HG02642 (cell line): ENCODE measurements around the gene ZNF226.
"Not testable (repeated sequence)": the region's sequence is repeated elsewhere in the genome, so short reads cannot be mapped to it uniquely, and the experiment has no call there.

Experiments used
- ATAC-seq: cut with Tn5 transposase; IDR thresholded peaks from one replicate; pipeline ENCODE4 v1.9.1; 2021; ENCODE audit warnings: mild to moderate bottlenecking; ENCODE audit not compliant: unreplicated experiment, poor library complexity

The ZNF226 gene

DNA sequence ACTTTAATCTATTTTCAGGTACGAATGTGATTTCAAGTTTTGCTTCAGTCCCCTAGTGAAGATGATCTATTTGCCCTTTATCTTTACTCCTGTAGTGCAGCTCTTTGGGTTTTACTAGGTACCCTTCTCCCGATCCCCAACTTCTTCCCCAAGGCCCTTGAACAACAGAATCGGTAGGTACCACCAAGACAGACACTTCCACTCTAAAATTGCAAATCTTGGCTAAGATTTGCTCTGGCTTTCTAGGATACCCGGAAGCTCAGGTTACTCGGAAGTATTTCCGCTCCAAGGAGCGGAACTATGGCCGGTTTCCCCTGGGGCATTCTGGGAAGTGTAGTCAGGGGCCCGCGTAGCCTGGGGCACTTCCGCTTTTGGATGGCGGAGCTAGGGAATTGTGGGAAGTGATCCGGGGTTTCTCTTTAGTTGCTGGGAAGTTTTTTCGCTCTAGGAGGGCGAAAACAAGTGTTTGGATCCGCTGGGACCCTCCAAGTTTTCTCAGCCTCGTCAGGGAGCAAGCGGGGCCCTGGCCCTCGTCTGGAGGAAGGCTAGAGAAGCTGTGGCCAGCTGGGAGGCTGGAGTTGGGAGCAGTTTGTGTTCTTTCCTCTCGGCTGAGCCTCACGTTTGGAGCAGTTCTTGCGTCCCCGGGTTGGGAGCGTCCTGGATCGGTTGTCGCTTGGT, 42.4 kb downstream of the ZNF226 start:
- ATAC-seq, result peak; percentile 91

DNA sequence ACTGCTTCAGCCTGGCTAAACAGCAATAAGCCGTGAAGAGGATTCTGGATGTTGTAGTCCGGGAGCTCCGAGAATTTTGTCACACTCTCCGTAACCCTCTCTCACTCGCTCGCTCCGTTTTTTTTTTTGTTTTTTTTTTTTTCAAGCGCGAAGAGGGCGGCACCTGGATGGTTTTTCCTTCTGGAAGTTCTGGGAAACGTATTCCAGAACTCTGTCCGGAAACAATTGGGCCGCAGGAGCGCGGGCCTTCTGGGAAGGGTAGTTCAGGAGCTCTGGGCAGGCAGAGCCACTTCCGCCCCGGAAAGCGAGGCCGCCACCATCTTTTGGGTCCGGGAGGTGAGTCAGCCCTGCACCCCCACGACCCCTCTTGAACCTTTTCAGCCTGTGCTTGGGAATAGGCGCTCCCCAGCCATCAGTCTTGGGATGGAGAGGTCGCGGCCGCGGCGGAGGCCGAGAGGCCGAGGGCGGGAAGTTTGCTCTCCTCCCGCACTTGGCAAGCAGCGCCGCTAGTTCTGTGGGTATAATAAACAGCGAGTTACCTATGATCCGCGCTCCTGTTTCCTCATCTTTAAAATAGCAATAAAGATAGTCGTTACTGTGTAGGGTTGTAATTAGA, 47.5 kb downstream of the ZNF226 start, which contains the start of gene ZNF227:
Gene ZNF227, plus strand, starts transcription at position 283 of the 616 bp plus-strand sequence. CDS start 5,261 bp downstream, outside the sequence.
- ATAC-seq, result peak; percentile 85

DNA sequence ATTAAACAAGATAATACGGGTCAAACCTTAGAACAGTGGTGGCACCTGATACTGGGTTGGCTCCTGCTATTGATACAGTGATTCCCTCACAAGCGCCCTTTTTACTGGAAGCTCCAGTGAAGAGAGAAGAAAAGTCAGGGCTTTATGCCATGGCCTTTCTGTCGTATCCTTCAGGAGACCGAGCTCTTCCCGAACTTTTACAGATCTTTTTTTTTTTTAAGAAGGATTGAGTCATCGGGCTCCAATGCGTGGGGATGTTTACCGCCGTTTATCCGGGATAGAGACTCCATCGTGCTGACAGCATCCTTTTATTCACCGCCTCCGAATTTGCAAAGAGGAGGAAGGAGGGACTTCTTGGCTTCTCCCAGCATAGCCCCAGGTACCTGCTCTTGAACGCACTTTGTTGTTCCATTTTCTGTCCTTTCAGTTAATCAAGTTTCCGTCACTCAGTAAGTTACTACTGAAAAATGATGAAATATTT, 48.0 kb downstream of the ZNF226 start:
- ATAC-seq, result peak; percentile 24

DNA sequence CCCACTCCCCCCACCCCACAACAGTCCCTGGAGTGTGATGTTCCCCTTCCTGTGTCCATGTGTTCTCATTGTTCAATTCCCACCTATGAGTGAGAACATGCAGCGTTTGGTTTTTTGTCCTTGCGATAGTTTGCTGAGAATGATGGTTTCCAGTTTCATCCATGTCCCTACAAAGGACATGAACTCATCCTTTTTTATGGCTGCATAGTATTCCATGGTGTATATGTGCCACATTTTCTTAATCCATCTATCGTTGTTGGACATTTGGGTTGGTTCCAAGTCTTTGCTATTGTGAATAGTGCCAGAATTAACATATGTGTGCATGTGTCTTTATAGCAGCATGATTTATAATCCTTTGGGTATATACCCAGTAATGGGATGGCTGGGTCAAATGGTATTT, 55.0 kb downstream of the ZNF226 start:
- ATAC-seq, result not testable (repeated sequence)

DNA sequence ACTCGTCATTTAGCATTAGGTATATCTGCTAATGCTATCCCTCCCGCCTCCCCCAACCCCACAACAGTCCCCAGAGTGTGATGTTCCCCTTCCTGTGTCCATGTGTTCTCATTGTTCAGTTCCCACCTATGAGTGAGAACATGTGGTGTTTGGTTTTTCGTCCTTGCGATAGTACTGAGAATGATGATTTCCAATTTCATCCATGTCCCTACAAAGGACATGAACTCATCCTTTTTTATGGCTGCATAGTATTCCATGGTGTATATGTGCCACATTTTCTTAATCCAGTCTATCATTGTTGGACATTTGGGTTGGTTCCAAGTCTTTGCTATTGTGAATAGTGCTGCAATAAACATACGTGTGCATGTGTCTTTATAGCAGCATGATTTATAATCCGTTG, 55.9 kb downstream of the ZNF226 start:
- not testable (repeated sequence) for ATAC-seq

DNA sequence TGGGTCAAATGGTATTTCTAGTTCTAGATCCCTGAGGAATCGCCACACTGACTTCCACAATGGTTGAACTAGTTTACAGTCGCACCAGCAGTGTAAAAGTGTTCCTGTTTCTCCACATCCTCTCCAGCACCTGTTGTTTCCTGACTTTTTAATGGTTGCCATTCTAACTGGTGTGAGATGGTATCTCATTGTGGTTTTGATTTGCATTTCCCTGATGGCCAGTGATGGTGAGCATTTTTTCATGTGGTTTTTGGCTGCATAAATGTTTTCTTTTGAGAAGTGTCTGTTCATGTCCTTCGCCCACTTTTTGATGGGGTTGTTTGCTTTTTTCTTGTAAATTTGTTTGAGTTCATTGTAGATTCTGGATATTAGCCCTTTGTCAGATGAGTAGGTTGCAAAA, 56.4 kb downstream of the ZNF226 start:
- not testable (repeated sequence) for ATAC-seq
